GM19099 (cell line): ENCODE results near the gene MOAP1.

Source experiments
- POLR2A ChIP-seq: IDR thresholded peaks from 3 replicates; pipeline ENCODE4 v1.6.1; 2011; ENCODE audit warnings: low read depth; ENCODE audit not compliant: insufficient read length; ENCODE audit errors: extremely low read depth

The MOAP1 gene

GRCh38 chr14:93150227-93151208 is 34.2 kb downstream of the MOAP1 start:
- TF ChIP-seq POLR2A, result no peak

- no peak for TF ChIP-seq POLR2A
Observed at GRCh38 chr14:93148979-93149378, 35.7 kb downstream of the MOAP1 start.

DNA sequence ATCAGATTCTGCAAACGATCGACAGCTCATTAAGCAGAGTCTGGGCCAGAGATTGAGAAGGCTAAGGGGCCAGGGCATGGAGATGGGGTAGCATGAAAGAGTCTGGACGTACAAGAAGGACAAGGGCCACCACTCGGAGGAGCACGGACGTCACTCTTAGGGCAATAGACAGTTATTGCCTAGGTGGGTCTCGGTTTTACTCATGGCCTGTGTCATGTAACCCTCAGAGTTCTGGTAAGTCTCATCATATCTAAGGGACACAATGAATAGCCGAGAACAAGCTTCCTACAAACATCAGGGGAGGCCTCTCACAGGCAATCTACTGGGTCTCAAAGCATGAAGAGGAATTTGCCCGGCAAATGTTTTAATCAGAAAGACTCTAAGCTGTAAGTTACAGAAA is 38.6 kb downstream of the MOAP1 start:
- no peak for TF ChIP-seq POLR2A

- no peak for TF ChIP-seq POLR2A
Observed at GRCh38 chr14:93142854-93143652, 41.6 kb downstream of the MOAP1 start.

- no peak for TF ChIP-seq POLR2A
Observed at GRCh38 chr14:93137864-93138263, 46.8 kb downstream of the MOAP1 start.

- TF ChIP-seq POLR2A, result no peak
Observed at GRCh38 chr14:93136009-93136408, 48.7 kb downstream of the MOAP1 start.

- TF ChIP-seq POLR2A, result no peak
Observed at GRCh38 chr14:93135399-93135798, 49.3 kb downstream of the MOAP1 start.

DNA sequence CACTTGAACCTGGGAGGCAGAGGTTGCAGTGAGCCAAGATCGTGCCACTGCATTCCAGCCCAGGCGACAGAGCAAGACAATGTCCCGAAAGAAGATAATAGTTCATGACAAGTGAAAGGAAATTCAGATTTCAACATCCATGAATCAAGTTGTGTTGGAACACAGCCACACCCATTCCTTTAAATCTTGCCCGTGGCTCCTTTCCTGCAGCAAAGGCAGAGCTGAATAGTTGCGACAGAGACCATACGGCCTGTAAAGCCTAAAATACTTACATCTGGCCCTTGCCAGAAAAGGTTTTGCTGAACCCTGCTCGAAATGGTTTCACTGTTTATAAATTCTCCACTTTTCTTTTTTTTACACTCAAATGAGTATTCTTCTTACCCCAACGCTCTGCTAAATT is 51.2 kb downstream of the MOAP1 start:
- no peak for TF ChIP-seq POLR2A

DNA sequence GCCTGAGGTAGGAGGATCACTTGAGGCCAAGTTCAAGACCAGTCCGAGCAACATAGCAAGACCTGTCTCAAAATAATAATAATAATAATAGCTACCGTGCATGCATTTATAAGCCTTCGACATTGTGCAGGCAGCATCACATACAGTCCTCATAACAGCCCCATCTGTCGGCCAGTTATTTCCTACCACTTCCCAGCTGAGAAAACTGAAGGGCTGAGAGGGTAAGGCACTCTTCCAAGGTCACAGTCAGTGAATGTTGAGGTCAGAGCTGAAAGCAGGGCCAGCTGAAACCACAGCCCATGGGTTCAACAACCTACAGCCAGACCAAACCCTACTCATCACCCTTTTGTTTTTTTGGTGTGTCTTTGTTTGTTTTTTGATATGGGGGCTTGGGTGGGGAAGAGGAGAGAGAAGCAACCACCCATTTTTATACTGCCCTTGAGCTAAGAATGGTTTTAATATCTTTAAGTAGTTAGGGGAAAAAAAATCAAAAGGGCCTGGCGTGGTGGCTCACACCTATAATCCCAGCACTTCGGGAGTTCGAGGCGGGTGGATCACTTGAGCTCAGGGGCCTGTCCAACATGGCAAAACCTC is 52.1 kb downstream of the MOAP1 start:
- TF ChIP-seq POLR2A, result no peak
